H9 (cell line): ENCODE data around the gene BANP. TPM values are rescaled to one million over a fixed set of nuclear protein-coding genes. Genes with fewer than 3 reads are reported as not detected.

Experiments used
- DNase-seq: peaks from one replicate; pipeline ENCODE4 v3.0.0-alpha.2; 2017
- H2AFZ ChIP-seq: one replicate; pipeline ENCODE4 v1.6.1; 2013; ENCODE audit warnings: mild to moderate bottlenecking, low read length, control low read depth, moderate library complexity
- H2AK5ac ChIP-seq: 2 replicates; pipeline ENCODE4 v1.6.1; 2013; ENCODE audit warnings: low read length, control low read depth, mixed read lengths; ENCODE audit not compliant: insufficient read length
- H2BK120ac ChIP-seq: one replicate; pipeline ENCODE4 v1.6.1; 2013; ENCODE audit warnings: low read depth, mild to moderate bottlenecking, low read length, control low read depth, inconsistent platforms; ENCODE audit not compliant: poor library complexity, severe bottlenecking
- H2BK12ac ChIP-seq: 2 replicates; pipeline ENCODE4 v1.6.1; 2013; ENCODE audit warnings: low read length, control low read depth, mixed read lengths, low read depth; ENCODE audit not compliant: insufficient read length
- H2BK15ac ChIP-seq: 2 replicates; pipeline ENCODE4 v1.6.1; 2013; ENCODE audit warnings: low read depth, low read length, control low read depth
- H2BK20ac ChIP-seq: one replicate; pipeline ENCODE4 v1.6.1; 2013; ENCODE audit warnings: low read depth, mild to moderate bottlenecking, low read length, control low read depth, inconsistent platforms; ENCODE audit not compliant: poor library complexity, severe bottlenecking
- H2BK5ac ChIP-seq: 2 replicates; pipeline ENCODE4 v1.6.1; 2013; ENCODE audit warnings: low read length, control low read depth, mixed read lengths; ENCODE audit not compliant: insufficient read length
- H3K14ac ChIP-seq: 2 replicates; pipeline ENCODE4 v1.6.1; 2013; ENCODE audit warnings: low read length, control low read depth; ENCODE audit not compliant: insufficient read depth
- H3K18ac ChIP-seq: 2 replicates; pipeline ENCODE4 v1.6.1; 2013; ENCODE audit warnings: low read depth, mild to moderate bottlenecking, mixed read lengths, low read length, control low read depth; ENCODE audit not compliant: insufficient read length
- H3K23ac ChIP-seq: 2 replicates; pipeline ENCODE4 v1.6.1; 2013; ENCODE audit warnings: low read length, control low read depth, mixed read lengths, low read depth; ENCODE audit not compliant: insufficient read length
- H3K23me2 ChIP-seq: 2 replicates; pipeline ENCODE4 v1.6.1; 2013; ENCODE audit warnings: low read depth, mild to moderate bottlenecking, mixed read lengths, low read length, control low read depth; ENCODE audit not compliant: insufficient read length, poor library complexity, severe bottlenecking
- H3K27ac ChIP-seq: 2 replicates; pipeline ENCODE4 v1.5.1; 2013; ENCODE audit warnings: low read length, control low read depth, mixed read lengths, low read depth; ENCODE audit not compliant: insufficient read length
- H3K27me3 ChIP-seq: 2 replicates; pipeline ENCODE4 v1.6.1; 2013; ENCODE audit warnings: low read length, control low read depth, inconsistent platforms; ENCODE audit not compliant: insufficient read depth
- H3K4ac ChIP-seq: 2 replicates; pipeline ENCODE4 v1.6.1; 2013; ENCODE audit warnings: low read depth, mild to moderate bottlenecking, control low read depth, inconsistent platforms, low read length, moderate library complexity
- H3K4me1 ChIP-seq: 2 replicates; pipeline ENCODE4 v1.6.1; 2013; ENCODE audit warnings: low read length, control low read depth, inconsistent platforms; ENCODE audit not compliant: insufficient read depth
- H3K4me2 ChIP-seq: 2 replicates; pipeline ENCODE4 v1.6.1; 2013; ENCODE audit warnings: low read length, control low read depth, mixed read lengths; ENCODE audit not compliant: insufficient read length, insufficient read depth
- H3K56ac ChIP-seq: 2 replicates; pipeline ENCODE4 v1.6.1; 2013; ENCODE audit warnings: low read depth, mild to moderate bottlenecking, mixed read lengths, low read length, control low read depth; ENCODE audit not compliant: insufficient read length
- H3K79me1 ChIP-seq: 2 replicates; pipeline ENCODE4 v1.6.1; 2013; ENCODE audit warnings: low read depth, mild to moderate bottlenecking, moderate library complexity, low read length, control low read depth, inconsistent platforms; ENCODE audit not compliant: insufficient read depth, poor library complexity, severe bottlenecking
- H3K79me2 ChIP-seq: 2 replicates; pipeline ENCODE4 v1.6.1; 2013; ENCODE audit warnings: low read length, control low read depth, inconsistent platforms; ENCODE audit not compliant: insufficient read depth
- H3K9ac ChIP-seq: 2 replicates; pipeline ENCODE4 v1.6.1; 2013; ENCODE audit warnings: low read length, control low read depth, mixed read lengths; ENCODE audit not compliant: insufficient read length; ENCODE audit errors: extremely low read depth
- H3K9me3 ChIP-seq: one replicate; pipeline ENCODE4 v1.6.1; 2013; ENCODE audit warnings: low read depth, low read length, inconsistent platforms; ENCODE audit not compliant: control insufficient read depth
- H3T11ph ChIP-seq: one replicate; pipeline ENCODE4 v1.6.1; 2013; ENCODE audit warnings: mild to moderate bottlenecking, low read length, control low read depth, inconsistent platforms
- H4K20me1 ChIP-seq: one replicate; pipeline ENCODE4 v1.6.1; 2013; ENCODE audit not compliant: control insufficient read depth, insufficient read length, insufficient read depth
- H4K5ac ChIP-seq: 2 replicates; pipeline ENCODE4 v1.6.1; 2013; ENCODE audit warnings: low read depth, mild to moderate bottlenecking, mixed read lengths, low read length, control low read depth; ENCODE audit not compliant: insufficient read length
- H4K8ac ChIP-seq: replicated peaks from 2 replicates; pipeline ENCODE4 v1.6.1; 2013; ENCODE audit warnings: low read length, control low read depth, mixed read lengths, low read depth; ENCODE audit not compliant: insufficient read length
- H4K91ac ChIP-seq: 2 replicates; pipeline ENCODE4 v1.6.1; 2013; ENCODE audit warnings: low read depth, mild to moderate bottlenecking, moderate library complexity, mixed read lengths, low read length, control low read depth; ENCODE audit not compliant: insufficient read length
- H3K27ac Mint-ChIP-seq, 3 experiments: 2 replicates in 2 of 3; 3 replicates in 1 of 3; pipeline ENCODE4 v1.8.0; 2020 to 2021; ENCODE audit warnings: mixed read lengths in 3 of 3, mild to moderate bottlenecking in 1 of 3, moderate library complexity in 1 of 3
- H3K27me3 Mint-ChIP-seq: 2 replicates; pipeline ENCODE4 v1.8.0; 2021; ENCODE audit warnings: low read depth, mild to moderate bottlenecking, moderate library complexity, mixed read lengths
- H3K36me3 Mint-ChIP-seq, 3 experiments: 2 replicates in 2 of 3; 3 replicates in 1 of 3; pipeline ENCODE4 v1.8.0; 2020 to 2021; ENCODE audit warnings: low read depth in 3 of 3, mixed read lengths in 3 of 3; ENCODE audit not compliant: insufficient read depth in 1 of 3
- H3K4me1 Mint-ChIP-seq, 2 experiments: 2 replicates each; pipeline ENCODE4 v1.8.0; 2020; ENCODE audit warnings: mixed read lengths in 2 of 2
- H3K4me3 Mint-ChIP-seq, 2 experiments: 2 replicates in 1 of 2; 3 replicates in 1 of 2; pipeline ENCODE4 v1.8.0; 2020 to 2021; ENCODE audit warnings: mild to moderate bottlenecking in 2 of 2, mixed read lengths in 2 of 2, moderate library complexity in 1 of 2
- H3K9me3 Mint-ChIP-seq, 2 experiments: 2 replicates in 1 of 2; 3 replicates in 1 of 2; pipeline ENCODE4 v1.8.0; 2020; ENCODE audit warnings: mild to moderate bottlenecking in 2 of 2, mixed read lengths in 2 of 2, moderate library complexity in 1 of 2
- CTCF ChIP-seq: fragments of 200-600 bp; sonication (generic); conservative IDR thresholded peaks from 3 replicates; pipeline ENCODE4 v1.8.0; 2021; ENCODE audit warnings: antibody characterized with exemption, mild to moderate bottlenecking
- WGBS: extraction: QIAGEN DNeasy Blood & Tissue Kit; methylation state at CpG from one replicate; pipeline ENCODE4 v1.1.7; 2013; ENCODE audit warnings: missing lambda C conversion rate, low lambda C conversion rate, mixed read lengths; ENCODE audit not compliant: insufficient read length; ENCODE audit errors: extremely low coverage; 5-methylcytosine and 5-hydroxymethylcytosine counted together
- long read RNA-seq: library from polyadenylated mRNA; unstranded; transcript quantifications from one replicate; pipeline ENCODE4 v2.0.0, GENCODE V29; 2020
- total RNA-seq: library from RNA; stranded (reverse); gene quantifications from 2 replicates; pipeline ENCODE4 v1.2.1, GENCODE V29; 2021

BANP gene, protein sequence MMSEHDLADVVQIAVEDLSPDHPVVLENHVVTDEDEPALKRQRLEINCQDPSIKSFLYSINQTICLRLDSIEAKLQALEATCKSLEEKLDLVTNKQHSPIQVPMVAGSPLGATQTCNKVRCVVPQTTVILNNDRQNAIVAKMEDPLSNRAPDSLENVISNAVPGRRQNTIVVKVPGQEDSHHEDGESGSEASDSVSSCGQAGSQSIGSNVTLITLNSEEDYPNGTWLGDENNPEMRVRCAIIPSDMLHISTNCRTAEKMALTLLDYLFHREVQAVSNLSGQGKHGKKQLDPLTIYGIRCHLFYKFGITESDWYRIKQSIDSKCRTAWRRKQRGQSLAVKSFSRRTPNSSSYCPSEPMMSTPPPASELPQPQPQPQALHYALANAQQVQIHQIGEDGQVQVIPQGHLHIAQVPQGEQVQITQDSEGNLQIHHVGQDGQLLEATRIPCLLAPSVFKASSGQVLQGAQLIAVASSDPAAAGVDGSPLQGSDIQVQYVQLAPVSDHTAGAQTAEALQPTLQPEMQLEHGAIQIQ
- total RNA-seq: 24.3 and 24.9 TPM in 2 replicates
- long read RNA-seq, transcript BANP-202 (12 exons, 2,164 nt): major isoform, 6 of 121 reads
- long read RNA-seq, partial matches to known transcripts: 9 of 121 reads
- long read RNA-seq, other reads (novel, unspliced or antisense): 99 of 121 reads

- no peak within 1 kb of the TSS for H4K91ac ChIP-seq
- H3K4me1 ChIP-seq: no peaks in the 10 kb centered on the region
- Mint-ChIP-seq H3K27me3 (no peaks in the 10 kb centered on the region), H3K36me3 (peaks cover 6 to 28% (median 17%) of the 10 kb centered on the region in 3 experiments), H3K27ac (peak within 1 kb of the TSS; percentile 99 to 100 (median 100)), H3K4me1 (peaks cover 34 to 42% of the 10 kb centered on the region in 2 experiments), H3K4me3 (peak within 1 kb of the TSS; percentile 94 to 98), H3K9me3 (no peaks in the 10 kb centered on the region)
- DNase-seq: peak; percentile 100
- no peak within 1 kb of the TSS for H2BK12ac ChIP-seq
- peaks cover 7% of the 10 kb centered on the region for H3K79me1 ChIP-seq
- no peak within 1 kb of the TSS for H2BK20ac ChIP-seq
- H2BK5ac ChIP-seq: no peak within 1 kb of the TSS
- no peak within 1 kb of the TSS; the same call in 1 of the 2 replicates for H3K4ac ChIP-seq
- H2AK5ac ChIP-seq: no peak within 1 kb of the TSS
- peak; percentile 69 for TF ChIP-seq CTCF
- no peak within 1 kb of the TSS for H3K23ac ChIP-seq
- no CpG with 5 or more reads among the region's 73 CpGs for WGBS
- no peaks in the 10 kb centered on the region for H3K9me3 ChIP-seq
- H3K9ac ChIP-seq: peak within 1 kb of the TSS; percentile 96
- H3K23me2 ChIP-seq: peaks cover 7% of the 10 kb centered on the region
- H4K5ac ChIP-seq: peak within 1 kb of the TSS; percentile 11
- H3K14ac ChIP-seq: peak within 1 kb of the TSS; percentile 99
- H3T11ph ChIP-seq: no peak within 1 kb of the TSS
- H2AFZ ChIP-seq: no peak within 1 kb of the TSS
- H3K18ac ChIP-seq: peak within 1 kb of the TSS; percentile 98
- no peak within 1 kb of the TSS for H3K27ac ChIP-seq
- H3K79me2 ChIP-seq: peaks cover 12% of the 10 kb centered on the region; the same call in 1 of the 2 replicates
- peak within 1 kb of the TSS; percentile 72 for H3K4me2 ChIP-seq
- H2BK15ac ChIP-seq: no peak within 1 kb of the TSS; the same call in 1 of the 2 replicates
- no peaks in the 10 kb centered on the region for H4K20me1 ChIP-seq
- no peaks in the 10 kb centered on the region for H3K27me3 ChIP-seq
- no peak within 1 kb of the TSS for H2BK120ac ChIP-seq
- H4K8ac ChIP-seq: no peak within 1 kb of the TSS
- H3K56ac ChIP-seq: no peak within 1 kb of the TSS
Measured at GRCh38 chr16:87950765-87951551, at the start of gene BANP. BANP (plus strand) TSS chr16:87951434; CDS start chr16:87975116, 23,682 bp downstream.
